Measurements from ENCODE around the gene GPR149.

GPR149 gene, protein sequence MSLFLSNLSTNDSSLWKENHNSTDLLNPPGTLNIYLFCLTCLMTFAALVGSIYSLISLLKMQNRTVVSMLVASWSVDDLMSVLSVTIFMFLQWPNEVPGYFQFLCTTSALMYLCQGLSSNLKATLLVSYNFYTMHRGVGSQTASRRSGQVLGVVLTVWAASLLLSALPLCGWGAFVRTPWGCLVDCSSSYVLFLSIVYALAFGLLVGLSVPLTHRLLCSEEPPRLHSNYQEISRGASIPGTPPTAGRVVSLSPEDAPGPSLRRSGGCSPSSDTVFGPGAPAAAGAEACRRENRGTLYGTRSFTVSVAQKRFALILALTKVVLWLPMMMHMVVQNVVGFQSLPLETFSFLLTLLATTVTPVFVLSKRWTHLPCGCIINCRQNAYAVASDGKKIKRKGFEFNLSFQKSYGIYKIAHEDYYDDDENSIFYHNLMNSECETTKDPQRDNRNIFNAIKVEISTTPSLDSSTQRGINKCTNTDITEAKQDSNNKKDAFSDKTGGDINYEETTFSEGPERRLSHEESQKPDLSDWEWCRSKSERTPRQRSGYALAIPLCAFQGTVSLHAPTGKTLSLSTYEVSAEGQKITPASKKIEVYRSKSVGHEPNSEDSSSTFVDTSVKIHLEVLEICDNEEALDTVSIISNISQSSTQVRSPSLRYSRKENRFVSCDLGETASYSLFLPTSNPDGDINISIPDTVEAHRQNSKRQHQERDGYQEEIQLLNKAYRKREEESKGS

DNA sequence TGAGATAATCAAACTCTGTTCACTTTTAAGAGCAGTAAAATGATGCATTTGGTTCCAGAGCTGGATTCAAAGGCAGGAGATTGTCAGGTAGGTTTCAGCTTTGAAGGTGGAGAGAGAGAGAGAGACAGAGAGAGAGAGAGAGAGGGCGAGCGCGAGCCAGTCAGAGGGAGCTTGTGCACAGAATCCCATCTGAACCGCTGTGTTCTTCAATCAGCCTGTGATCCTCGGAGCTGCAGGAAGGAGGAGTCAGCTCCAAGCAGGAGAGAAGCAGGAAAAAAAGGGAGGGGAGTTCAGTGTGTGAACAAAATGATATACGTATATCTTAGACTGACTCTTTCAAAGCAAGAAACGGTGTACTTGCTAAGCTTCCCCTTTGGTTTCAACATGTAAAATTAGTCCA lies at the start of gene GPR149:
TSS of gene GPR149 (minus strand) at position 177 of the 400 bp plus-strand sequence. CDS start 575 bp downstream, outside the sequence.
- TF ChIP-seq NFIC (IDR thresholded peaks at IDR 0.05), result no peak
- TF ChIP-seq EGR1 (IDR thresholded peaks at IDR 0.05), result no peak
- no peak for TF ChIP-seq ZBTB7A (IDR thresholded peaks at IDR 0.05; ENCODE audit: low read depth)
- TF ChIP-seq TCF12 (IDR thresholded peaks at IDR 0.05; ENCODE audit: low read depth), result no peak
- TF ChIP-seq, protein P1, sequence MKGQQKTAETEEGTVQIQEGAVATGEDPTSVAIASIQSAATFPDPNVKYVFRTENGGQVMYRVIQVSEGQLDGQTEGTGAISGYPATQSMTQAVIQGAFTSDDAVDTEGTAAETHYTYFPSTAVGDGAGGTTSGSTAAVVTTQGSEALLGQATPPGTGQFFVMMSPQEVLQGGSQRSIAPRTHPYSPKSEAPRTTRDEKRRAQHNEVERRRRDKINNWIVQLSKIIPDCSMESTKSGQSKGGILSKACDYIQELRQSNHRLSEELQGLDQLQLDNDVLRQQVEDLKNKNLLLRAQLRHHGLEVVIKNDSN (IDR thresholded peaks at IDR 0.05), result no peak
- TF ChIP-seq FOXM1 (IDR thresholded peaks at IDR 0.05; ENCODE audit: borderline replicate concordance, low read depth), result no peak
- no peak for TF ChIP-seq TAF1 (IDR thresholded peaks at IDR 0.05; ENCODE audit: low read depth)
- TF ChIP-seq TEAD4 (IDR thresholded peaks at IDR 0.05), result no peak
- no peak for TF ChIP-seq EP300 (IDR thresholded peaks at IDR 0.05; ENCODE audit: borderline replicate concordance)
- no peak for TF ChIP-seq CREB1 (IDR thresholded peaks at IDR 0.05; ENCODE audit: low read depth)
- TF ChIP-seq YY1 (IDR thresholded peaks at IDR 0.05; ENCODE audit: low read depth), result no peak
- TF ChIP-seq, protein P2, sequence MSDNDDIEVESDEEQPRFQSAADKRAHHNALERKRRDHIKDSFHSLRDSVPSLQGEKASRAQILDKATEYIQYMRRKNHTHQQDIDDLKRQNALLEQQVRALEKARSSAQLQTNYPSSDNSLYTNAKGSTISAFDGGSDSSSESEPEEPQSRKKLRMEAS (IDR thresholded peaks at IDR 0.05), result no peak
- no peak for TF ChIP-seq RAD21 (IDR thresholded peaks at IDR 0.05; ENCODE audit: low read depth)
- TF ChIP-seq, protein P3, sequence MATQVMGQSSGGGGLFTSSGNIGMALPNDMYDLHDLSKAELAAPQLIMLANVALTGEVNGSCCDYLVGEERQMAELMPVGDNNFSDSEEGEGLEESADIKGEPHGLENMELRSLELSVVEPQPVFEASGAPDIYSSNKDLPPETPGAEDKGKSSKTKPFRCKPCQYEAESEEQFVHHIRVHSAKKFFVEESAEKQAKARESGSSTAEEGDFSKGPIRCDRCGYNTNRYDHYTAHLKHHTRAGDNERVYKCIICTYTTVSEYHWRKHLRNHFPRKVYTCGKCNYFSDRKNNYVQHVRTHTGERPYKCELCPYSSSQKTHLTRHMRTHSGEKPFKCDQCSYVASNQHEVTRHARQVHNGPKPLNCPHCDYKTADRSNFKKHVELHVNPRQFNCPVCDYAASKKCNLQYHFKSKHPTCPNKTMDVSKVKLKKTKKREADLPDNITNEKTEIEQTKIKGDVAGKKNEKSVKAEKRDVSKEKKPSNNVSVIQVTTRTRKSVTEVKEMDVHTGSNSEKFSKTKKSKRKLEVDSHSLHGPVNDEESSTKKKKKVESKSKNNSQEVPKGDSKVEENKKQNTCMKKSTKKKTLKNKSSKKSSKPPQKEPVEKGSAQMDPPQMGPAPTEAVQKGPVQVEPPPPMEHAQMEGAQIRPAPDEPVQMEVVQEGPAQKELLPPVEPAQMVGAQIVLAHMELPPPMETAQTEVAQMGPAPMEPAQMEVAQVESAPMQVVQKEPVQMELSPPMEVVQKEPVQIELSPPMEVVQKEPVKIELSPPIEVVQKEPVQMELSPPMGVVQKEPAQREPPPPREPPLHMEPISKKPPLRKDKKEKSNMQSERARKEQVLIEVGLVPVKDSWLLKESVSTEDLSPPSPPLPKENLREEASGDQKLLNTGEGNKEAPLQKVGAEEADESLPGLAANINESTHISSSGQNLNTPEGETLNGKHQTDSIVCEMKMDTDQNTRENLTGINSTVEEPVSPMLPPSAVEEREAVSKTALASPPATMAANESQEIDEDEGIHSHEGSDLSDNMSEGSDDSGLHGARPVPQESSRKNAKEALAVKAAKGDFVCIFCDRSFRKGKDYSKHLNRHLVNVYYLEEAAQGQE (IDR thresholded peaks at IDR 0.05; ENCODE audit: low read depth), result no peak
- TF ChIP-seq CEBPB (IDR thresholded peaks at IDR 0.05), result no peak

DNA sequence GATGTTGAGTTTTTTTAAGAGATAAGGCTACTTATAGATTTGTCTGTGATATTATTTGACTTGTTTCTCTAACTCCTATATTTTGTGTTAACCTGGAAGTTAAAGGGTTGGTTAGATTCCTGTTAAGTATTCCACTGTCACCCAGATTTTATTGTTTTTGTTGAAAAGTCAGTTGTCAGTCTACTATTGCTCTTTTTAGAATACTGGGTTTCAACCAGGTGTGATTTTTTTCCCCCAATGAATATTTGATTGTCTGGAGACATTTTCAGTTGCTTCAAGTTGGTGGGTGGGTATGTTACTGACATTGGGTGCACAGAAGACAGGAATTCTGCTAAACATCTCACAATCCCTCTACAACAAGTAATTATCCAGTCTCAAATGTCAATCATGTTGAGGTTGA lies 43.8 kb upstream of the GPR149 start:
- no peak for TF ChIP-seq TEAD4 (IDR thresholded peaks at IDR 0.05)
- TF ChIP-seq ZBTB7A (IDR thresholded peaks at IDR 0.05; ENCODE audit: low read depth), result no peak
- TF ChIP-seq, protein P2 (IDR thresholded peaks at IDR 0.05), result no peak
- TF ChIP-seq, protein P3 (IDR thresholded peaks at IDR 0.05; ENCODE audit: low read depth), result no peak
- no peak for TF ChIP-seq RAD21 (IDR thresholded peaks at IDR 0.05; ENCODE audit: low read depth)
- TF ChIP-seq YY1 (IDR thresholded peaks at IDR 0.05; ENCODE audit: low read depth), result no peak
- no peak for TF ChIP-seq CREB1 (IDR thresholded peaks at IDR 0.05; ENCODE audit: low read depth)
- TF ChIP-seq FOXM1 (IDR thresholded peaks at IDR 0.05; ENCODE audit: borderline replicate concordance, low read depth), result no peak
- TF ChIP-seq, protein P1 (IDR thresholded peaks at IDR 0.05), result no peak
- TF ChIP-seq CEBPB (IDR thresholded peaks at IDR 0.05), result no peak

DNA sequence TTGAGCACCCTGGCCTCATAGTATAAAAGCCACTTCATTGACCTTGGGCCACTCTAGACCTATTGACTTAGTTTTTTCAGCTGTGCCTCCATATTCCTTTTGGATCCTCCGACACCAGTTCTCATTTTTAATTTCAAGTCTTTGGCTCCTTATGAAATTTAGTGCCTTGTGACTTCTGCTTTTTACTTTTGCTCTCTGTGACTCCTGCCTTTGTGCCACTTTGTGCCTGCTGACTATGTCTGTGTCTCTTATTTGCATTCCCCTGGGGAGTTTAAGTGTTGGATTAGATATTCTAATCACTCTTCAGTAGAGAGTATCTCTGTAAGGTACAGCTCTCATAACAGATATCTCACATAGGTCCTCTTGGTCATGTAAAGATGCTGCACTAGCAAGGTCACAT lies 39.6 kb upstream of the GPR149 start:
- TF ChIP-seq RAD21 (IDR thresholded peaks at IDR 0.05; ENCODE audit: low read depth), result no peak
- no peak for TF ChIP-seq CREB1 (IDR thresholded peaks at IDR 0.05; ENCODE audit: low read depth)
- TF ChIP-seq, protein P1 (IDR thresholded peaks at IDR 0.05), result no peak
- no peak for TF ChIP-seq EGR1 (IDR thresholded peaks at IDR 0.05)

DNA sequence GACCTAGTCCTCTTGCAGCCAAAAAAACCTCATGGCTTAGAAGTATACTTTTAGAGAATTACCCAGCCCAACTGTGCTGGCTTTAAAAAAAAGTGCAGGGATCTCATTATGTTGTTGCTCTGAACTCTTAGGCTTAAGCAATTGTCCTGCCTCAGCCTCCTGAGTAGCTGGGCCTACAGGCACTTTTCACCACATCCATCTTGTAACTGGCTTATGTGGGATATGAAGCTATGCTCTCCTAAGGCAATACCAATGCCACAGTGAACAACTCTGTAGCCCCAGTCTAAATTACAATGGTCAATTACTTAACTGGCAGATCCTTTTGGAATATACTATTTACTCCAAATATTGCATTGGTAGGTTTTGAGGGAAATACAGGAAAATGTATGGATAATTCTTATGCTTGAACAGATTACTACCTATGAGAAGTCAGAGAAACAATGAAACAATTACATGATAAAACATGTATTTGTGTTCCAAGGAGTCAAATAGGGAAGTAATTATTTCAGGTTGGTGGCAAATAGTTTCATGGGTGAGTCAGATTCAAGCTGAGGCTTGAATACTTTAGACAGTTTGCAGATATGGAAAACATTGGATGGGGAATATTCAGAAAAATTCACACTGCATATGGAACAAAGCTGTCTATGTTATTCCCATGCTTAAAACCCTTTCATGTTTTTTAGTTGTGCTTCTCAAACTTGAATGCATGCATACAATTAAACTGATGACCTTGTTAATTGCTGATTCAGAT lies 34.6 kb upstream of the GPR149 start:
- TF ChIP-seq TCF12 (IDR thresholded peaks at IDR 0.05; ENCODE audit: low read depth) (no peak), NFIC (IDR thresholded peaks at IDR 0.05) (no peak)

DNA sequence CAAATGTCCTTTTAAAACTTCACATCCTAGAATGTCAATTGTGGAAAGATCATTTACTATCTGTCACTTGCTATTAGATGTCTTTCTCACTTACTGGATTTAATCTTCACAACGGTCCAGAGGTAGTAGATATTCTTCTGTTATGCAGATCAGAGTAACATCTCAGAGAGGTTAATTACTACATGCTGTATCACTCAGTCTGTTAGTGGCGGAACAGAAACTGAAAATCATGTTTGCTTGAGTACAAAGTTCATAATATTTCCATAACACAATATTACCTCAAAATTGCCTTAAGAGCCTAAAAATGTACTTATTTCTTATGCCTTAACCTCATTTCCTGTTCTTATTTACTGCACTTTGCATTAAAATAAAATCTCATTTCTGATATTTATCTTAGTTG lies 28.6 kb upstream of the GPR149 start:
- no peak for TF ChIP-seq RAD21 (IDR thresholded peaks at IDR 0.05; ENCODE audit: low read depth)
- TF ChIP-seq, protein P2 (IDR thresholded peaks at IDR 0.05), result no peak
- TF ChIP-seq, protein P1 (IDR thresholded peaks at IDR 0.05), result no peak
- no peak for TF ChIP-seq EGR1 (IDR thresholded peaks at IDR 0.05)
- TF ChIP-seq YY1 (IDR thresholded peaks at IDR 0.05; ENCODE audit: low read depth), result no peak
- TF ChIP-seq TCF12 (IDR thresholded peaks at IDR 0.05; ENCODE audit: low read depth), result no peak
- TF ChIP-seq ZBTB7A (IDR thresholded peaks at IDR 0.05; ENCODE audit: low read depth), result no peak
- TF ChIP-seq FOXM1 (IDR thresholded peaks at IDR 0.05; ENCODE audit: borderline replicate concordance, low read depth), result no peak
- TF ChIP-seq EP300 (IDR thresholded peaks at IDR 0.05; ENCODE audit: borderline replicate concordance), result no peak
- TF ChIP-seq CEBPB (IDR thresholded peaks at IDR 0.05), result no peak
- TF ChIP-seq CREB1 (IDR thresholded peaks at IDR 0.05; ENCODE audit: low read depth), result no peak
- TF ChIP-seq TEAD4 (IDR thresholded peaks at IDR 0.05), result no peak
